Globus pallidus (tissue), 1 donor: ENCODE data around the gene SCAF4.

ENCODE experiments used
- DNase-seq: peaks from one replicate; pipeline ENCODE4 v3.0.0-alpha.2; 2015; ENCODE audit warnings: low spot score

Gene SCAF4

DNA sequence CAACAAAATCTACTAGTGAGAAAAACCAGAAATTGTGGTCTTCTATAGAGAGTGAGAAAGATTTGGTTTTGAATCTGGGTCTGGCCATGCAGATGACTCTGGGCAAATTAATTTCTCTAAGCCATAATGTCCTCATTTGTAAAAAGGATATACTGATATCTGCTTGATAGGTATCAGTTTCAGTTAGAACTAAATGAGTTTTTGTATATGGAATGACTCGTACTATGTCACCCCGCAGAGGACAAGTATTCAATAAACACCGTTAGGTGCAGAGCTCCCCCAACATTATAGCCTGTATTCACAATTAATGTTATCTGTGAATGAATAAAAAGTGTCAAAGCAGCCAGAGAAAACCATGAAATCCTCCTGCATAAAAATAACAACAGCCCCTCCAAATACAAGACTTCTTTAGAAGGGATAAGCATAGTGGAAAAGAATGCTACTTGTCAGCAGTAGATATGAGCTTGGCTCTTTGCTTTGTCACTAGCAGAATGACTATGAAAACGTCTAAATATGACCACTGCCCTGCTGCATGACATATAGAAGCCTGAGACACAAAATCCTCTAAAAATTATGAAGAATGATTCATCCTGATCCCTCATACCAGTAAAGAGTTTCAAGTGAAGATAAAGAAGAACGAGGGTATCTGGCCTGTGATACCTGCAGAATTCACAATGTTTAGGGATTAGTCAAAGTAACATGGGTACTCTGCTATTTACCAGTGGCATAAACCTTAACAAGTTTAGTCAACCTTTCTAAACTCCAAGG lies 17.8 kb downstream of the SCAF4 start:
- no peak for DNase-seq

DNA sequence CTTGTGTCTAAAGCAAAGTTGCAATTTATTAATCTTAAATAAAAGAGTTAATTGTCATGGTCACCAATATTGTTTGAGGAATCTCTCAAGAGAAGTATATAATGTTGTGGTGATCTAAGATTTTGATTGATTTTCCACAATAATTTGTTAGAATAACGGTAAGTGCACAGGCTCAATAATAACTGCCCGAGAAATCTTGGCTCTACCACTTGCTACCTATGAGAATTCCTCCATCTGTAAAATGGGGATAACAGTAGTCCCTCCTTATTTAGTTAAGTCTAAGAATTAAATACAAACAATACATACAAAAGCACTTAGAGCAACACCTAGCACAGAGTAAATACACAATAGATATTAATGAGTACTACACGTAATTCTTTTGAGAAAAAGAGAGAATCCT lies 18.8 kb downstream of the SCAF4 start:
- no peak for DNase-seq

DNA sequence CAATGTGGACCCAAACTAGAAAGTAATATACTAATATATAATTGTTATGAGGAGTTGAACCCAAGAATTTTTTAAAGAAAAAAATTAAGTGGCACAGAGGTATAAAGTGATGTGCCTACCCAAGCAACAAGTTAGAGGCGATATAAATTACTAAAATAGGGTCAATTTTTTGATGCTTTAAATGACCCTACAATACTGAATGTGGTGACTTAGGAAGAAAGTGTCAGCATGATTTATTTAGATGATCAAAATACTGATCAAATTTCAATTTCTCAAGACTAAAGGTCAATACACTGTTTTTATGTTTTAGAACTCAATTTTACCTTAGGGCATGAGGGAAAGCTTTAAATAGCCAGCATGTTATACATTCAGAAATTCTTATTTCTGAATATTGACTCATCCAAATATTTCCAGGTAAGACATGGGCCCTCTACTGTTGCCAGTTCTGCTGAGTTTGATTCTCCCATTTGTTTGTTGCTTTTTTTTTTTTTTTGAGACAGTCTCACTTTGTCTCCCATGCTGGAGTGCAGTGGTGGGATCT lies 20.1 kb downstream of the SCAF4 start:
- DNase-seq, result no peak

DNA sequence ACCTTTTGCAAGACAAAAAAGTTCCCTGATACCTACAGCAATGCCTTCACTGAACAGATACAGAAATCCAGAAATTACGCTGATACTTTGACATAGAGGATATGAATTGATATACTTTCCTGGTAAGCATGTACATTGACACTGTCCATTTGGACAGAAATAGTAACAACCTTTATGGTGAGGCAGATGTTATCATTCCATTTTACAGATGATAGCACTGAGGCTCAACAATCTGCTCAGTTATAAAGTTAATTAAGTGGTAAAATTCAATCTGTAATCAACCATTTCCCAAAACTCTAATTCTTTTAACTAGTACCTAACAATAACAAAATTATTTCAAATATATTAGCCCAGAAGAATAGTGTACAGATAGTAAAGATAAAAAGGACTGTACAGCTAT lies 20.6 kb downstream of the SCAF4 start:
- no peak for DNase-seq

DNA sequence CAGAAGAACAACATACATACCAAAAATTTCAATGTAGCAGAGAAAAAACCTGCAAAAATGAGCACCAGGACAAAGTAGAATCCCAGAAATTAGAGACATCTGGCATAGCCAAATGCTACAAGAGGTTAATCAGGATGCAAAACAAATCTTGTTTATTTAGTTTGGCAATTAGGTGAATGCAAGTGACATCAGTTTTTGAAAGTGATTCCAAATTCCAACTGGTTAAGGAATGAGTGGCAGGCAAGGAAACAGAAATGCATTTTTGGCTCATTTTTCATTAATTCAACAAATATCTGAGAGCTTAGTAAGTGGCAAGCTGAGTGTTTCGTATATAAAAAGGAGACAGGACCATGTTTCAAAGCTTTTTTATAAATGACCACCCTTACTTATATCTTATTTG lies 21.3 kb downstream of the SCAF4 start:
- DNase-seq, result no peak

DNA sequence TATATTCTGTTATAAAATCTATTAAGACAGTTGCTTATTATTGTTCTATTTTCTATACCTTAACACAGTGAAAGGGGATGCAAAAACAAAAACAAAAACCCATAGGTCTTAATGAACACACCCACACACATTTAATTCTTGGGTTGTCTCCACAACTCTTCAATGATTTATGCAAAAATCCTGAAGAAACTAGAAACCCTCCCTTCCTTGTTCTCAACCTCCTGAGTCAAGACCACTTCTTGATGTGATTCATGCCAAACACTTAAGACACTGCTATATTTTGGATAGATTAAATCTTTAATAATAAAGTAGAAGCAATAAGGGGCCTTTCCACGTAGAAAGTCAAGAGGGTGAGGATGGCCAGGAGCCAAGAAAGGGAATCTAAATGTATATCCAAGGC lies 23.4 kb downstream of the SCAF4 start:
- no peak for DNase-seq

DNA sequence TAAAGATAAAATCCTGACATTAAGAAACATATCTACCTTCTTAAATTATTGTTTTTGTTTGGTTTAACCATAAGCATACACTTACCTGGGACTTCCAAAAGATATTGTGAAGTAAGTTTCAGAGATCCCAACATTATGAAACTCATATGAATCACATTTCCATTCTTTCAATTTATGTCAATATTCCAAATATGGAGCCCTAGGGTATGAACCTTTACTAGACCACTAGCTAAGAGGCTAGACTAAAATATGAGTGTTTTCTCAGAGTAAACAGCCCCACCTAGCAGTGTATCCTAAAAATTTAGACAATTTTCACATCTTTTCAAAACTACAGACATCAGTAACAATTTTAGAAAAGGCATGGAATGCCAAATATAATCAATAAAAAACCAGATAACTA lies 24.4 kb downstream of the SCAF4 start:
- DNase-seq, result no peak

DNA sequence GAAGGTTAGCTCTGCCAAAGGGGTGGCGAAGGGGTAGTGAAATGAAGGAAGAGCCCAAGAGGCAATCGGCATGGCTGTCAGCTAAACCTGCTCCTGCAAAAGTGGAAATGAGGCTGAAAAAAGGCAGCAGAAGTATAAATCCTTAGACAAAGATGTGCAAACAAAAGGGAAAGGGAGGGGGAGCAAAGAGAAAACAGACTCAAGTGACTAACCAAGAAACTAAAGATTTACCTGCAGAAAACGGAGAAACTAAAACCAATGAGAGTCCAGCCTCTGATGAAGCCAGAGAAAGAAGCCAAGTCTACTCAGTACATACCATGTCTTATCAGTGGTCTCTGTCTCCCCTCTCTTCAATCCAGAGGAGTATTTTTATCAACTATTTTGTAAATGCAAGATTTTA lies 25.4 kb downstream of the SCAF4 start:
- DNase-seq, result no peak

DNA sequence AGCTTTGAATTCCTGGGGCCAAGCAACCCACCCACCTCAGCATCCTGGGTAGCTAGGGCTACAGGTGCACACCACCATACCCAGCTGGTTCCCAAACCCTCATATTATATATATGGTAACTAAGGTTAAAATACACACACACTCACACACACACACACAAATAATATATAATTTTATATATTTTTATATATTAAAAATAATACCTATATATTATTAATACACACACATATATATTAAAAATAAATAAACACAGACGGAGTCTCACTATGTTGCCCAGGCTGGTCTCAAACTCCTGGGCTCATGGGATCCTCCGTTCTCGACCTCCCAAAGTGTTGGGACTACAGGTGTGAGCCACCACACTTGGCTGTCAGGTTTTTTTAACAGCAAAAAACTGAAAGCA lies 31.9 kb downstream of the SCAF4 start:
- no peak for DNase-seq

DNA sequence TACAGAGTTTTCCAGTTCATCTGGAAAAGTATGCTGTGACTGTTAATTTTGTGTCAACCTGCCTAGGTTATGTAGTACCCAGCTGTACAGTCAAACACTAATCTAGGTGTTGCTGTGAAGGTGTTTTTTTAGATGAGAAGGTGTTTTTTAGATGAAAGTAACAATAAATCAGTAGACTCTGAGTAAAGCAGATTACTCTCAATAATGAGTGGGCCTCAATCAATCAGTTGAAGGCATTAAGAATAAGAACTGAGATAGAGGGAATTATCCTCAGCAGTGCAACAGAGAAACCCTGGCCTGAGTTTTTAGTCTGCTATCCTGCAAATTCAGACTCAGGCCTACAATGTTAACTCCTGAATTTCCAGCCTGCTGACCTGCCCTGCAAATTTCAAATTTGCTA lies 33.5 kb downstream of the SCAF4 start:
- no peak for DNase-seq

DNA sequence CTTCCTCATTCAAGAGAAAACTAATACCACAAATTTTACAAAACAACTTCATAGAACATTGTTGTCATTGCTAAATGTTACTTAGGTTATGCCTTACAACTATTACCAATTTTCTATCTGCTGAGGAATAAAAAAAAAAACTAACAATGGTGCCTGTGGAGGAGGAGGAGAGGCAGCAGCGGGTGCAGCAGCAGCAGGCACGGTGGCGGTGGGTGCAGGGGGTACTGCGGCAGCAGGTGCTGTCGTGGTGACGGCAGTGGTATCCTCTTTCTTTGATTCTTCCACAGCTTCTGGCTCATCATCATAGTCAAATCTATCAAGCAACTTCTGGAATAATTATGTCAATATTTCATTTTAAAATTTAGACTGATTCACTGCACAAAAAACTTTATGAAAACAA lies 35.5 kb downstream of the SCAF4 start:
- DNase-seq, result no peak

DNA sequence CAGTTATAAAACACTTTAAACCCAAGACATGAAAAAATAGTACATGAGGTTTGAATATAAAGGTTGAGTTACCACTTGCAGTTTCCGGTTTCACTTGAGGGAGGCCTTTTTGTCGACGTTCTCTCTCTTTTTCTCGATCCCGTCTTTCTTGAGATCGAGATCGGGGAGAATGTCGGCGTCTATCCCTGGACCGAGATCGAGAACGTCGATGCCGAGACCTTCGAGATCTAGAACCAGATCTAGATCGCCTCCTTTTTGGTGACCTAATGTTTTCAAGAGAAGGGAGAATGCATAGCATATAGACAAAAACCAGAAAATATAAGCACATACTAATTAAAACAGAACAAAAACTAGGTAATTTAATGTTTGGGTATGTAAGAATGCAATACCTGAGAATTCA lies 38.7 kb downstream of the SCAF4 start:
- DNase-seq, result no peak

DNA sequence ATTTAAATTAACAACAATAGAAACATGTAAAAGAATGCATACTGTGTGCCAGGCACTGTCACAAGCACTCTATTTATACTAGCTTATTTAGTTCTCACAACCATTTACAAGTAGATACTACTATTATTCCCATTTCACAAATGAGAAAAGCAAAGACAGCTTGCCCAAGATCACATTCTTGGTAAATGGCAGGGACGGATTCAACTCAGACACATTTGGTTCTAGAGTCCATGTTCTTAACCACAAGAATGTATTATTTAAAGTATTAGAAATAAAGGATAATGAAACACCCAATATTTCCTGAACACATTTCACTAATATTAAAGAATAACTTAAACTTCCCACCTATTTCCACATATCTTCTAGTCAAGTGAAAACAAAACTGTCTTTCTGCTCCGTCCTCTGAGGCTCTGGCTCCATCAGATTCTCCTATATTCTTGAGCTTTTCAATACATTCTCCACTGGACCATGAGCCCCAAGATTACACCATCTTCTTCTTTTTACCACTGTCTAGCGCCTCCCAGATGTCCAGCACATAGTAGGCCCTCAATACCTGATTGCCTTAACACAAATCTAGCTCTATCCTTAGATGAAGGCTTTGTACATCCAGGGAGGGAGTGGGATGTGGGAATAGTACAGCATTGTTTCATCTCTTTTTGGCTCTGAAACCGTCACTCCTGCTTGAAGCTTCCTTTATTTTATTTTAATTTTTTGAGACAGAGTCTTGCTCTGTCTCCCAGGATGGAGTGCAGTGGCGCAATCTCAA lies 43.1 kb downstream of the SCAF4 start:
- no peak for DNase-seq

DNA sequence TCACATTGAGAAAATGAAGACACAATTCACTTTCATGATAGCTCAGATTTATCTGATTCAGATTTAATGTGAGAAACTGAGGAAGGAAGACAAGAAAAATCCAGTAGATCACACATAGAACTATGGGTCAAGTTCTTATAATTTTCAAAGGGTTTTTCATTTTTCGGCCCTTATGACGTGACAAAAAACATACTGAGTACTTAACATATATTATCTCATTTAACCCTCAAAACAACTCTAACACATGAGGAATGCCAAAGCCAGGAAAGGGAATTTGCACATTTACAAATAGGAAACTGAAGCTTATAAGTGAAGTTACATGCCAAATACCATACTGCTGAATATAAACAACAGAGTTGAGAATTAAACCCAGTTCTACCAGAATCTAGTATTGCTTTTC lies 44.8 kb downstream of the SCAF4 start:
- DNase-seq, result no peak

DNA sequence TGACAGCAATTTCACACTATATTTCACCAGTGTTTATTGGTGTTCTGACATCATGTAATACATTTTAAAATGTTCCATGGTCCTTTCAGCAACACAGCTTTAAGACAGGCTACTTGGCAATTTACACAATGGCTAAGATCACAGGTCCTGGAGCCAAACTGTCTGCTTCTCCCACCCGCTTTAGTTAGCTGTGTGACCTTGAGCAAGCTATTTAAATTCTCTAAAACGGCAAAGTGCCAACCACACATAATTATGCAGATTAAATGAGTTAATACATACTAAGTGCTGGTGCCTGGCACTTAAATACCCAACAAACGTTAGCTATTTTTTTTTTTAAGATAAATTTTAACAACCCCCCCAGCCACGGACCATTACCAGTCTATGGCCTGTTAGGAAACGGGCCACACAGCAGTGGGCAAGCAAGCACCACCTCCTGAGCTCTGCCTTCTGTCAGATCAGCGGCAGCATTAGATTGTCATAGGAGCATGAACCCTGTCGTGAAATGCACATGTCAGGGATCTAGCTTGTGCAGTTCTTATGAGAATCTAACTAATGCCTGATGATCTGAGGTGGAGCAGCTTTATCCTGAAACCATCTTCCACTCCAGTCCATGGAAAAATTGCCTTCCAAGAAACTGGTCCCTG lies 45.5 kb downstream of the SCAF4 start:
- no peak for DNase-seq

DNA sequence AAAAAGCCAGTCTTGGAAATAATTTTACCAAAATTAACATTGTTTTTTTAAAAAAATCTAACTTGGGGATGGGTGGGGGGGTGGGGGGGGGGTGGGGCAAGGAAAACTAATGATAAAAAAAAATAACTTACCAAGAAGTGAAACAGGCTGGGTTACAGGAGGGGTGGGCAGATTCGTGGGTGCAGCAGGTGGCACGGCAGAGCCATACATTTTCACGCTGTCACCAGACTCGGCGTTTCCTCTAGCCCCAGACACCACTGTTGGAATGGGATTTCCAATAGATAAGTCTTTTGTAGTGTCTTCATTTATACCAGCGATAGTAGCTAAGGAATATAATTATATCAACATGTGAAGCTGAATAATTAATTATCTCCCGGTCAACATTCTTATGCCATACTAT lies 47.0 kb downstream of the SCAF4 start:
- no peak for DNase-seq

DNA sequence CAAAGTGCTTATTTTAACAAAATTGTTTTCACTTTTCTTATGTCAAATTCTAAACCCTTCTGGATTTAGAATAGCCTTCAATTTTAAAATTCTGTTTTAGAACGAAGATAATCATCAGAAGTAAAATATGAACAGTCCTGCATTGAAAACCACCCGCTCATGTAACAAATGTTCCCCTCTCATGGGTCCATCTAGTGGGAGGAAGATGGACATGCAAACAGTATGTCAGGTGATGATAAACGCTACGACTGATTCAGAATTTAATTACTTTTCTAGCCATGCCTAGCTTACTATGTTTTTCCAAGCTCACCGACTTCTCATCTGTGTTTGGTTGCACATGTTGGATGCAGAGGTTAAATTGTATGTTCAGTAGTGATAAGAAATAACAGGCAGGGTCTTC lies 48.9 kb downstream of the SCAF4 start:
- DNase-seq, result no peak

DNA sequence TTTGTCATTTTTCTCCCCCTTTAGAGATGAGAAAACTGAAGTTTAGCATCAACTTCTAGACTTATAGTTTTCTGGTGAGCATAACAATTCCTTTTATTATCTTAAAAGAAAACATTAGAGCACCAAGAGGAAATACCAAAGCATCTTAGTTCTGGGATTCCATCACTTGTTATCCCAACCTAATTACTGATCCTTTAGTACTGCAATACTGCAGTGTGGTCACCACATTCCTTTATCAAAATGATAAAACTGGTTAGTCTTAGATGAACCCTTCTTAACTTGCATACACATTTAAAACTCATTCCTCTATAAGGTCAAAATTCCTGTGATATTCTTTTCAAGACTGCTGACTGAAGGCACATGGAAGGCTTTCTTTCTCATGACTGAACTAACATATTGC lies 49.3 kb downstream of the SCAF4 start:
- DNase-seq, result no peak

DNA sequence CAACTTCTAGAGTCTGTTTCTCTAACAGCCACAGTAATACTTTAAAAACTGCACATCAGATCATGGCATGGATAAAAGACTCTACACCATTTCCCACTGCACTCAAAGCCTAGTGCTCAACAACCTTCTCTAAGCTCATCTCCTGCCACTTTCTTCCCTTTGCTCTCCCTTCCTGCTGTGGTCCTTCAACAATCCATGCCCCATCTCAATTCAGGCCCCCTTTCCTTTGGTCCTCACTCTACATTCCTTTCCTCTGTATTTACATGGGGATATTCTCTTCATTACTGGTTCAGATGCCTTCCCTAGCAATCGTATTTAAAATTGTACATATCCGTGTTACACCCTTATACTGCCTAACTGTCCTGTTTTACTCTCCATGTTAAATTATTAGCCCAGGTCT lies 53.4 kb downstream of the SCAF4 start:
- DNase-seq, result no peak

DNA sequence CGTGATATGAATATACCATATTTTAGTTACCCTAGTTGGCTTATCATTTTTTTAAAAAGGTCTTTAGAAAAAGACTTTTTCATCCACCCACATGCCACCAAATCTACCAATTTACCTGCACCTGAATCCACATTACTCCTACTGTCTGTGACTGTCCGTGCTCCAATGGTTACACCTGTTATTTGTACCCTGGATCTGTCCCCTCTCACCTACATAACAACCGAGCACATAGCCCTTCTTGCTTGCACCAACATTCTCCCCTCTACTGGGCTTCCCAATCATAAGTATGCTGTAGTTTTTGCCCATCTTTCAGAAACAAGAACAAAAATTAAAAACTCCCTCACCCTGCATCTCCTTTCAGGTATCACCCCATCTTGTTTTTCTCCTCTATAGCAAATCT lies 54.9 kb downstream of the SCAF4 start:
- no peak for DNase-seq

DNA sequence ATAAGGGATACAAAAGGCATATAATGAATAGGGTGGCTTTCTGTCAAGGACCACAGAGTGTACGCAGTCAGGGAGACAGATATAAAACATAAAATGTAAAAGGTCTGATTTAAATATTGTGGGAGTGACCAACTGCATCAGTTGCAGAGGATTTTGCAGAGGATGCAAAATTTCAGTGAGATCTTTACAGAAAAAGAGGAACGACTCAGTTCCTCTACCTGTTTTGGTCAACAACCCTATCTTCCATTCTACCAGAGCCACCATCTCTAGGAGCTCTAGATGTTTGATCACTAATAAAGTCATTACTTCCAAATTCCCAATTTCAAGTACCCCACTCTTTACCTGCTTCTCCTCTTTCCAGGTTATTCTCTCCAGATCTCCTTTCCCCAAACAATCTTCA lies 56.0 kb downstream of the SCAF4 start:
- DNase-seq, result no peak

DNA sequence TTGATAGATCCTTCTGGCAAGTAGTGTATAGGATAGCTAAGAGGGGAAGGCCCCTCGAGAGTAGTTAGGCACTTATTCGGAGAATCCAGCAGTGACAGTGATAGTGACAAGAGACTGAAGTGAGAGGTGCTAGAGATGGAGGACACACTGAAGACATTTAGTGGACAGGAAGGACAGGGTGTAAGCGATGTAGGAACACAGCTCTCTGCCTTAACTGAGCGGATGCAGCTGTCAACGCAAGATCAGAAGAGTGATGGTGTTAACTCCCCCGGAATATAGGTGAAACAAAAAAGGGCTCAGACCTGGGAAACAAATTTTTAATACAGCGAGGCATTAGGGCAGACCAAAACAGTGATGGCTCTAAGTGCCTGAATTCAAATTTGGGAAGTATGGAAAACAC lies 56.6 kb downstream of the SCAF4 start:
- DNase-seq, result no peak

DNA sequence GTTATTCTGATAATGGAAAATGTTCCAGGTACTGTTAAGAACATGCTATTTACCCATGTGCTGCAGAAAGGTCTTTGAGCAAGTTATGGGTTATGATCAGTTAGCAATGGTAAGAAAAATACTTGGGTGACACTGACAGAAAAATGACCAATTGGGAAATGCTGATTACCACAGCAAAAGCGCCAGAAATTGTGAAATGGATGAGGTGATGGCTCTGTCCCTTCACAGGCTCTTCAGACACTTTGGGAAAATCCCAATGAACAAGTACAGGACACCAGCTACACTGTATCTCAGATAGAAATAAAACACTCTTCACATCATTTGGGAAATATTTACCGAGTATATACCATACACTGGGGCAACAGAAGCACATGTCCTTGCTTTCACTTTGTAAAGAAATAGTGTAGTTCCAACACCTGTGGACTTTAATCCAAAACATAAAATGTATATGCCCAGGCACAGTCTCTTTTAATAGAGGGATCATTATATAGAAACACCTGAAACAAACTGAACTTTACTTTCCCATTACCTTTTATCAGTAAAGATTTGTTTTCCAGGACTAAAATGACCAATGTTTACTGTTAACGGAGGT lies 58.5 kb downstream of the SCAF4 start:
- no peak for DNase-seq
